Pons (tissue), 1 donor: ENCODE results near the gene PEX26.
"Not testable (repeated sequence)": the region's sequence is repeated elsewhere in the genome, so short reads cannot be mapped to it uniquely, and the experiment has no call there.

Experiments
- DNase-seq: peaks from one replicate; pipeline ENCODE4 v3.0.0-alpha.2; 2016; ENCODE audit warnings: low spot score

Gene PEX26

GRCh38 chr22:18071307-18071967, 6.4 kb upstream of the PEX26 start:
- not testable (repeated sequence) for DNase-seq

- DNase-seq = no peak
Measured at GRCh38 chr22:18071968-18072310, 5.9 kb upstream of the PEX26 start.

GRCh38 chr22:18073467-18073866, 4.3 kb upstream of the PEX26 start:
- no peak for DNase-seq

GRCh38 chr22:18073927-18074326, 3.9 kb upstream of the PEX26 start:
- not testable (repeated sequence) for DNase-seq

GRCh38 chr22:18075101-18075719, 2.6 kb upstream of the PEX26 start:
- no peak for DNase-seq

- DNase-seq = peak; percentile 98
Measured at GRCh38 chr22:18075720-18076497, 1.9 kb upstream of the PEX26 start.

GRCh38 chr22:18077087-18077638, 627 bp upstream of the PEX26 start:
- DNase-seq = peak; percentile 15

- no peak for DNase-seq
Measured at GRCh38 chr22:18078329-18079041, 695 bp downstream of the PEX26 start.

- DNase-seq = no peak
Measured at GRCh38 chr22:18079706-18080233, 2.0 kb downstream of the PEX26 start.

GRCh38 chr22:18081416-18081815, 3.6 kb downstream of the PEX26 start:
- no peak for DNase-seq

GRCh38 chr22:18082467-18082866, 4.7 kb downstream of the PEX26 start:
- DNase-seq = no peak

- no peak for DNase-seq
Measured at GRCh38 chr22:18083406-18083805, 5.6 kb downstream of the PEX26 start.

GRCh38 chr22:18085188-18085587, 7.4 kb downstream of the PEX26 start:
- no peak for DNase-seq

- no peak for DNase-seq
Measured at GRCh38 chr22:18087350-18087855, 9.6 kb downstream of the PEX26 start.

- DNase-seq = no peak
Measured at GRCh38 chr22:18088825-18089568, 11.2 kb downstream of the PEX26 start.

- DNase-seq = no peak
Measured at GRCh38 chr22:18090286-18090685, 12.5 kb downstream of the PEX26 start.

- DNase-seq = no peak
Measured at GRCh38 chr22:18091478-18091877, 13.7 kb downstream of the PEX26 start.

GRCh38 chr22:18091916-18092526, 14.2 kb downstream of the PEX26 start:
- DNase-seq = no peak

- no peak for DNase-seq
Measured at GRCh38 chr22:18093661-18094060, 15.9 kb downstream of the PEX26 start.

GRCh38 chr22:18095101-18095805, 17.5 kb downstream of the PEX26 start:
- DNase-seq = no peak
